ENCODE measurements around the gene ORC3. TPM values are rescaled to one million over a fixed set of nuclear protein-coding genes. Genes with fewer than 3 reads are reported as not detected.
"Not testable (repeated sequence)": the region's sequence is repeated elsewhere in the genome, so short reads cannot be mapped to it uniquely, and the experiment has no call there.

ORC3 gene
- total RNA-seq, 1 experiment from 2014 or later = 25.5 TPM

- no peak for DNase-seq (ENCODE audit: extremely low read depth, low read depth)
Measured at GRCh38 chr6:87656857-87657256, 66.9 kb downstream of the ORC3 start.

GRCh38 chr6:87658516-87658915, 68.6 kb downstream of the ORC3 start:
- DNase-seq (ENCODE audit: extremely low read depth, low read depth) = no peak

DNA sequence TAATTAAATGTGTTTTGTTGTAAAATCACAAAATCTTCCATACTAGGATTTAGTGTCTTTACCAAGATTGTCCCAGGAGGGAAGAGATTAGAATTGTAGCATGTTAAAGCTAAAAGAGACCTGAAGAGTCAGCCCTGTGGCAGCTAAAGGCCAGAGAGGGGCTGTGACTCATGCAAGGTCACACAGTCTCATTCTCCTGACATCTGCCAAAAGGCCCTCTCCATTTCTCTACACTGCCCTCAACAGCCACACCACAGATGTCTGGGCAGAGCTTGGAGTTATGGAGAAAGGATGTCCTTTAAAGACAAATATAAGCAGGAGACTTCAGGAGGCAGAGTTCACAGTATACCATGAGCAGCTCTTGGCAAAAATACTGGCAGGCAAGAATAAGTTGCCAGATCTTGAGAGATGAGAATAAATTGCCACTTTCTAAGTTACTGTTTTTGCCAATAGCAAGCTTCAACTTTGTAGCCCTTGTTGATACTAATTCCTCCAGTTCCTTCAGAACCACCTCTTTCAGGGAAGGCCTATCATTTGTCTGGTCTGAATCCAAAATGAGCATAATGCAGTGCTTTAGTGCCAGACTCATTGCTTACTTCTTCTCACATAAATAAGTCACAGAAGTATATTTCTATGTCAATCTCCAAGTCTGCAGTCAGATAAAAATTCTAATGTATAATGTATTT, 70.4 kb downstream of the ORC3 start:
- no peak for DNase-seq (ENCODE audit: extremely low read depth, low read depth)

- DNase-seq (ENCODE audit: extremely low read depth, low read depth) = no peak
Measured at GRCh38 chr6:87661016-87661415, 71.1 kb downstream of the ORC3 start.

DNA sequence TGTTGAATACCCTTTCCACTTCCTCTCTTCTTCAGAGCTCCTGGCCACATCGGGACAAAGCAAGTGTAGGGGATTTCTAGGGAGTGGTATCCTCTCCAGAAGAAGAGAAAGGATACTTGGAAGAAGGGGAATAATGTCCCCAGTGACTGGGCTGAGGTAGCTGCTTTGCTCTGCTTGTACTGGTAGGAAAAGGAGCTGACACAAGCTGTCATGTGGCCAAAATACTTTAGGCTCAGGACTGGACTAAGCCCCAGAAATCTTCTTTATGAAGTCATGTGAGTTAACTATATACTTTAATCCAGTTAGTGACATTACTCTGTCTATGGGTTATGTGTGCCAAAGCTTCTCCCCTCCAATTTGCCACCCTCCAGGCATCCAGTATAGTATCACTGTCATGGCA, 71.6 kb downstream of the ORC3 start:
- no peak for DNase-seq (ENCODE audit: extremely low read depth, low read depth)

- DNase-seq (ENCODE audit: extremely low read depth, low read depth) = no peak
Measured at GRCh38 chr6:87663434-87663833, 73.5 kb downstream of the ORC3 start.

GRCh38 chr6:87664921-87665485, 75.1 kb downstream of the ORC3 start:
- no peak for DNase-seq (ENCODE audit: extremely low read depth, low read depth)

- no peak for DNase-seq (ENCODE audit: extremely low read depth, low read depth)
Measured at GRCh38 chr6:87667032-87667431, 77.1 kb downstream of the ORC3 start.

GRCh38 chr6:87668013-87668412, 78.1 kb downstream of the ORC3 start:
- no peak for DNase-seq (ENCODE audit: extremely low read depth, low read depth)

GRCh38 chr6:87669051-87669450, 79.1 kb downstream of the ORC3 start:
- no peak for DNase-seq (ENCODE audit: extremely low read depth, low read depth)

GRCh38 chr6:87670707-87671106, 80.8 kb downstream of the ORC3 start:
- DNase-seq (ENCODE audit: extremely low read depth, low read depth) = no peak

GRCh38 chr6:87671555-87672029, 81.7 kb downstream of the ORC3 start:
- no peak for DNase-seq (ENCODE audit: extremely low read depth, low read depth)

- no peak for DNase-seq (ENCODE audit: extremely low read depth, low read depth)
Measured at GRCh38 chr6:87672641-87673040, 82.7 kb downstream of the ORC3 start.

GRCh38 chr6:87673237-87673636, 83.3 kb downstream of the ORC3 start:
- no peak for DNase-seq (ENCODE audit: extremely low read depth, low read depth)

DNA sequence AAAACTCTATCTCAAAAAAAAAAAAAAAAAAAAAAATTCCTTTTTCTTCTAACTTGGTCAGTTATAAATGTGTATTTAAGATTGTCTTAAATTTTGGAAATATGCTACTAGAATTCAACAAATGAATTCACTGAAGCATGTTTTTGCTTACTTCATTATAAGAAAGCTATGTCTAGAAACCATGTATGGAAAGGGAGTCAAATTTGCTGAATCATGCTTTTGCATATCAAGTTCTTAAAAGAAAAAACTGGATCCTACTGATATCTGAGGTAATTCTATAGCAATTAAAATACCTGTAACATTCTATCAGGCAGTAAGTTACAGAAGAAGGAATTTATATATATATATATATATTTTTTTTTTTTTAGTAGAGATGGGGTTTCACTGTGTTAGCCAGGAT, 84.4 kb downstream of the ORC3 start:
- DNase-seq (ENCODE audit: extremely low read depth, low read depth) = no peak

- DNase-seq (ENCODE audit: extremely low read depth, low read depth) = no peak
Measured at GRCh38 chr6:87675004-87675681, 85.2 kb downstream of the ORC3 start.

GRCh38 chr6:87682310-87682709, 92.4 kb downstream of the ORC3 start:
- no peak for DNase-seq (ENCODE audit: extremely low read depth, low read depth)

- no peak for DNase-seq (ENCODE audit: extremely low read depth, low read depth)
Measured at GRCh38 chr6:87683890-87684289, 94.0 kb downstream of the ORC3 start.

GRCh38 chr6:87684895-87685654, 95.1 kb downstream of the ORC3 start:
- no peak for DNase-seq (ENCODE audit: extremely low read depth, low read depth)

- not testable (repeated sequence) for DNase-seq (ENCODE audit: extremely low read depth, low read depth)
Measured at GRCh38 chr6:87686636-87687205, 96.8 kb downstream of the ORC3 start.

DNA sequence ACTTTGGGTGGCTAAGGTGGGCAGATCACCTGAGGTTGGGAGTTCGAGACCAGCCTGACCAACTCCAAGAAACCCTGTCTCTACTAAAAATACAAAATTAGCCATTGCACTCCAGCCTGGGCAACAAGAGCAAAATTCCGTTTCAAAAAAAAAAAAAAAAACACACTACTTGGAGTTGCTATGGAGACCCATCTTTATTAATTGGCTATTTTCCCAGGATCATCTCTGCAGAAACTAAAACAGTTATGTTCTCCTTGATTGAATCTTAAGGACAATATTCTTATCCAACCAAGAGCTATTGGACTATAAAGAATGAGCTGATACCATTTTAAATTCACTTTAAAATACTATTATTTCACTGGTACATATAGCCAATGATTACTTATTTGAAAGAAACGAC, 97.4 kb downstream of the ORC3 start:
- no peak for DNase-seq (ENCODE audit: extremely low read depth, low read depth)
